ENCODE data around the gene CHN2.

CHN2 gene

GRCh38 chr7:29332875-29333855 is 138.6 kb downstream of the CHN2 start:
- no peak overlapping the region for H3K27ac ChIP-seq
- TF ChIP-seq CTCF (IDR thresholded peaks at IDR 0.05), result no peak
- TF ChIP-seq ZFX (IDR thresholded peaks at IDR 0.05; ENCODE audit: borderline replicate concordance), result no peak

GRCh38 chr7:29335188-29336083 is 140.9 kb downstream of the CHN2 start:
- no peak for TF ChIP-seq ZFX (IDR thresholded peaks at IDR 0.05; ENCODE audit: borderline replicate concordance)
- TF ChIP-seq CTCF (IDR thresholded peaks at IDR 0.05), result no peak
- no peak overlapping the region for H3K27ac ChIP-seq

DNA sequence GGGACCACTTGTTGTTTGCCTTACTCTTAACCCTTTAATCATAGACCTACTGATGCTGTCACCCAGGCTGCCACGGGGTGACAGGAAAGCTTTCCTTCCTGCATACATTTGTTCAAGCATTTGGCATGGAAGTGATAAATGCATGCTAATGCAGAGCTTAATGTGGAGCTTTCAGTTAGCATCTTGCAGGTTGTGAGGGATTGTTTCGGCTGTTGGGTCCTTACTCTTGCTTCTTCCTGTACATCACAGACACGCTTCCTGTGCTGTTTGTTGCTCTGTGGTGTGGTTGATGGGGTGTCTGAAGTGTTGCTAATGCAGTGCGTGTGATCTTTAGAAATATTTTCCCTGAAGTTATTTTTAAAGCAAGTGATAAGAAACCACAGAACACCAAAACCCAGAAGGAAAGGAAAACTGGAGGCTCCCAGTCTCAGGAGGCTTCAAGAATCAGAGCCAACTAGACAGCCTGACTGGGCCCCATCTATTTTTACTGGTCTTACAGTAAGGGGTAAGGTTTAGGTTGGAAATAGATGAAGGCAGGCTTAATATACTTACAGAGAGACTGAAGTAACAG is 143.1 kb downstream of the CHN2 start:
- no peak for TF ChIP-seq CTCF (IDR thresholded peaks at IDR 0.05)
- no peak for TF ChIP-seq ZFX (IDR thresholded peaks at IDR 0.05; ENCODE audit: borderline replicate concordance)
- peak overlapping the region; percentile 45 for H3K27ac ChIP-seq

DNA sequence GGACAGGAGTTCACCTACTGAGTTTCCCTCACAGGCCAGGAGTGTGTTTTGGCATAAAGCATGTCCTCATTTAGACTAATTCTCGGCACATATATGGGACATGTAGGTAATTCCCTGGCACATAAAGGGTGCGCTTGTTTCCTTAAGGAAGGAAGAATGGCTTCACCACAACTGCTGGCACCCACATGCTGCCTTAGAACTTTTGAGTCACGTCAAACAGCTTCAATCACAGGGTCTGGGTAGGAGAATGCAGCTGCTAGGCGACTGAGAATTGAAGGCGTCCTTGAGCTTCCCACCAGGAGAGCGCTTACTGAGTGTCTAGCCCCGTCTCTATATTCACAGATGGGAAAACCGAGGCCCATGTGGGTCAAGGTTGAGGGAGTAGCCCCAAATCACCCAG is 146.1 kb downstream of the CHN2 start:
- no peak for TF ChIP-seq CTCF (IDR thresholded peaks at IDR 0.05)
- no peak for TF ChIP-seq ZFX (IDR thresholded peaks at IDR 0.05; ENCODE audit: borderline replicate concordance)
- H3K27ac ChIP-seq, result no peak overlapping the region

DNA sequence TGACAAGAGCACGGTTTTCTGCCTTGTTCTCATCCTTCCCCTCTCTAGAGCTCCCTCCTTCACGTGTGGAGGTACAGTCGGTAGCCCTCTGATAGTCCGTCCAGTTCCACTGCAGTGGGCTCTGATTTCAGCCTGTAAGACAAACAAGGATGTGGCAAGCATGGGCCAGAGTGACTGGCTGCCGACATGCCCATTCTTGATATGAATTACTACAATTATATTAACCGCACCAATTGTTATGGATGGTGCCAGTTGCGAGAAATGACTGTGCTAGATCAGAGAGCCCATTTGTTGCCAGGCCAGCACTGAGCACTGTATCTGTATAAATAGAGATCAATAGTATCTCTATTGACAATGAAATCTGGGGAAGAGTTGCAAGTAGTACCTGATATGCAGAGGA is 146.6 kb downstream of the CHN2 start:
- TF ChIP-seq ZFX (IDR thresholded peaks at IDR 0.05; ENCODE audit: borderline replicate concordance) (no peak), CTCF (IDR thresholded peaks at IDR 0.05) (no peak)
- no peak overlapping the region for H3K27ac ChIP-seq

DNA sequence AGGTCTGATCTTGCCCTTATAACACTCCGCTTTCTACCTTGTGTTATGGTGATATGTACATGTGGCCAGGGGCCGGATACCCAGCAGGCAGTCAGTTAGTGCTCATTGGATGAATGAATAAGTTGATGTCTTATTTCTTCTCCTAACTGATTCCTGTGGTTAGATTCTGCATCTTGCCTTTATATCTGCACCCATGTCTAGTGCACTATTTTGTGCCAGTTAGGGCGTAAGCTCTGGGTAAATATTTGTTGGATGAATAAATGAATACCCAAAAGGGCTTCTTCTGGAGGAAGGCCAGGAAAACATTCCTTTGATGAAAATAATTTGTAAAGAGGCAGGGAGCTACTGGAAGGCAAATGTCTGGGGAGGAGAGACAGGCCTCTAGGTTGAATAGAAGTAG is 148.2 kb downstream of the CHN2 start:
- H3K27ac ChIP-seq, result no peak overlapping the region
- TF ChIP-seq ZFX (IDR thresholded peaks at IDR 0.05; ENCODE audit: borderline replicate concordance) (no peak), CTCF (IDR thresholded peaks at IDR 0.05) (no peak)

All from 22Rv1 (cell line).